Bronchus fibroblast of lung (primary cell): Measurements from ENCODE around the gene SEMA4D. TPM values are rescaled to one million over a fixed set of nuclear protein-coding genes. Genes with fewer than 3 reads are reported as not detected.

Source experiments
- total RNA-seq: library from RNA; depleted of rRNA; stranded (reverse); fragments of >200 nt; gene quantifications from 2 replicates; pipeline ENCODE4 v1.2.3, GENCODE V29; 2015

SEMA4D gene, protein sequence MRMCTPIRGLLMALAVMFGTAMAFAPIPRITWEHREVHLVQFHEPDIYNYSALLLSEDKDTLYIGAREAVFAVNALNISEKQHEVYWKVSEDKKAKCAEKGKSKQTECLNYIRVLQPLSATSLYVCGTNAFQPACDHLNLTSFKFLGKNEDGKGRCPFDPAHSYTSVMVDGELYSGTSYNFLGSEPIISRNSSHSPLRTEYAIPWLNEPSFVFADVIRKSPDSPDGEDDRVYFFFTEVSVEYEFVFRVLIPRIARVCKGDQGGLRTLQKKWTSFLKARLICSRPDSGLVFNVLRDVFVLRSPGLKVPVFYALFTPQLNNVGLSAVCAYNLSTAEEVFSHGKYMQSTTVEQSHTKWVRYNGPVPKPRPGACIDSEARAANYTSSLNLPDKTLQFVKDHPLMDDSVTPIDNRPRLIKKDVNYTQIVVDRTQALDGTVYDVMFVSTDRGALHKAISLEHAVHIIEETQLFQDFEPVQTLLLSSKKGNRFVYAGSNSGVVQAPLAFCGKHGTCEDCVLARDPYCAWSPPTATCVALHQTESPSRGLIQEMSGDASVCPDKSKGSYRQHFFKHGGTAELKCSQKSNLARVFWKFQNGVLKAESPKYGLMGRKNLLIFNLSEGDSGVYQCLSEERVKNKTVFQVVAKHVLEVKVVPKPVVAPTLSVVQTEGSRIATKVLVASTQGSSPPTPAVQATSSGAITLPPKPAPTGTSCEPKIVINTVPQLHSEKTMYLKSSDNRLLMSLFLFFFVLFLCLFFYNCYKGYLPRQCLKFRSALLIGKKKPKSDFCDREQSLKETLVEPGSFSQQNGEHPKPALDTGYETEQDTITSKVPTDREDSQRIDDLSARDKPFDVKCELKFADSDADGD
- 0.59 and 0.84 TPM in 2 replicates for total RNA-seq

DNA sequence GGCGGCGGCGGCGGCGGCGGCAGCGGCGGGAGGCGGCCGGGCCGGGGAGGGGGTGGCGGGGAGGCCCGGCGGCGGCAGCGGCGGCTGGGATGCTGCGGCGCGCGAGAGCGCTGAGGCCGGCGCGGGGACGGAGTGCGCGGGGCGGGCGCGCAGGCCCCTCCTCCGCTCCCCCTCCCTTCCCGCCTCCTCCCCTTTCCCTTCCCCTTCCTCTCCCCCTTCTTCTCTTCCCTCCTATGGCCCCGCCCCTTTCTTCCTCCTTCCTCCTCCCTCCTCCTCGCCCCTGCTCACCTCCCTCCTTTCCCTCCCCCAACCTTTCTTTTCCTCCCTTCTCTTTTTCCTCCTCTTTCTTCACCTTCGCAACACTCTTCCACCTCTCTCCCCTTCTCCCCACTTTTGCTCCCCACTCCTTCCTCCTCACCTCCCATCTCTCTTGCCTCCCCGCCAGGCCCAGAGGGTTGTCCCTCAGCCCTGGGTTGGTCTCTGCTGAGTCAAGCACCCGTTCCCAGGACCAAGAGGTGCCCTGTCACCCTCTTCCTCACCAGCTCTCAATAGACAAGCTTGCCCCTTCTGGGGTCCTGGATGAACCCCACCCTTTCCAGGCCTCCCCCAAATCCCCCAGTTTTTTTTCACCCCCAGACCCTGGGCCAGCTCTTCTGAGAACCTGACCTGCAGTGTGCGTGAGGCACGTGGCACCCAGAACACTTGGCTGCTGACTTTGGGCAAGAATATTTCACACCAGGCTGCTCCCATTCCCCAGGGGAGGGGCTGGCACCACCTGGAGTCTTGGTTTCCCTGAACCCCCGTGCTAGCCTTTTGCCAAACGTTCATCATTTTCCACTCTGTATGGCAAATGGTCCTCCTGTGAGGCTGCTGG lies at the start of gene SEMA4D:
SEMA4D (minus strand) TSS at position 136 of the 874 bp plus-strand sequence. CDS start 92,657 bp downstream, outside the sequence.

DNA sequence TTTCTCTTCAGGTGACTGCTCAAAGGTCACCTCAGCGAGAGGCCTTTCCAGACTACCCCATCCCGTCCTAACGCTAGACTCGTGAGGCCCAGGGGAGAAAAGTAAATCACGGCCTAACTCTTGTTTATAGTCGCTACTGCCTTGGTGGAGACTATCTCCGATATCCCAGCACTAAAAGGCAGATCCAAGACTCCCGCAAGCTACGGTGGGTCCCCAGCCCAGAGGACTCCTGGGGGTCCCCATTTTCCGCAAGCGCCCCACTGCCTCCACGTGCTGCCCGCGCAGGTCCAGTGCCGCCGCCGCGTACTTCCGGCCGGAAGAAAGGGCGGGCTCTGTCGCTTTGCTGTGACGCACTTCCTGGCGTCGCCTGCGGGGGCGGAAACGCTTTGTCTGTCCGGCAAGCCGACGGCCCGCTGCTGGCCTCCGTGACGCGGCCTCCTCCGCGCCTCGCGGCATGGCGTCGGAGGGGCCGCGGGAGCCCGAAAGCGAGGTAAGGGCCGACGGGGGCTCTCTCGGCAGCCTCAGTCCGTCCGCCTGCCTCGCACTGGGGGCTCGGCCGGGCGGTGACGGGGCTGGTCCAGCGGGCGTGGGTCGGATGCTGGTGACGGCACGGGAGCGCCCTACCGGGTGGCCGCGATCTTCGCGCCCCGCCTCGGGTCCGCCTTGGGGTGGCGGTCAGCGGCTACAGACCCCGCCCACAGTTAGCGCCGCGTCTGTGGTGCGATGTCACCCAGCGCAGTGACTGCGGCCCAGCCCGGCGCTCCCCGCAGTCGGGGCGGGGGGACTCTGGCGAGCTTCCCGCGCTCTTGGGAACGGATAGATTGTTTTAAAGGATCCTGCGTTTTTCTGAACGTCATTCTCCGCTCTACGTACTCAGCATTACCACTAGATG lies 179.5 kb downstream of the SEMA4D start, which contains the start of gene SECISBP2:
SECISBP2 (plus strand) TSS at position 378 of the 892 bp plus-strand sequence; CDS start at position 455, 77 bp downstream.

Other genes with a start within 250 kb of the SEMA4D start
- gene CKS2, start 186.9 kb downstream of the SEMA4D start, total RNA-seq, result 387 TPM in 2 replicates
- 18.4 and 23.5 TPM in 2 replicates for gene SECISBP2, start 179.6 kb downstream of the SEMA4D start, total RNA-seq
- 0.15 and 0.17 TPM in 2 replicates for gene GADD45G, start 106.9 kb upstream of the SEMA4D start, total RNA-seq